WTC11 (cell line): ENCODE measurements around the gene UPP1. TPM values are rescaled to one million over a fixed set of nuclear protein-coding genes. Genes with fewer than 3 reads are reported as not detected.
A peak's percentile ranks its signal among the peaks of the same experiment; 100 is the strongest.

Experiments used
- ARID4B ChIP-seq: sonication (generic); formaldehyde crosslinking; IDR thresholded peaks from 2 replicates; pipeline ENCODE4 v1.8.0; 2023; ENCODE audit warnings: missing genetic modification reagents, mild to moderate bottlenecking, borderline replicate concordance
- ATF1 ChIP-seq: sonication (generic); formaldehyde crosslinking; IDR thresholded peaks from 2 replicates; pipeline ENCODE4 v1.8.1; 2023; ENCODE audit warnings: mild to moderate bottlenecking, moderate library complexity, missing genetic modification reagents
- CBFB ChIP-seq: sonication (generic); formaldehyde crosslinking; IDR thresholded peaks from 2 replicates; pipeline ENCODE4 v1.8.1; 2022; ENCODE audit warnings: mild to moderate bottlenecking, low read depth, missing genetic modification reagents
- CDX4 ChIP-seq: fragments of 250-450 bp; sonication (Bioruptor Pico); IDR thresholded peaks from 2 replicates; pipeline ENCODE4 v1.9.0; 2021; ENCODE audit warnings: moderate library complexity, mild to moderate bottlenecking, inconsistent platforms, borderline replicate concordance
- ELF4 ChIP-seq: sonication (generic); formaldehyde crosslinking; IDR thresholded peaks from 2 replicates; pipeline ENCODE4 v1.8.1; 2022; ENCODE audit warnings: low read depth, mild to moderate bottlenecking, moderate library complexity, missing genetic modification reagents
- ERG ChIP-seq: fragments of 250-450 bp; sonication (Bioruptor Pico); IDR thresholded peaks from 2 replicates; pipeline ENCODE4 v1.8.0; 2021; ENCODE audit warnings: mild to moderate bottlenecking
- ESRRA ChIP-seq: sonication (generic); formaldehyde crosslinking; IDR thresholded peaks from 2 replicates; pipeline ENCODE4 v1.8.1; 2022; ENCODE audit warnings: mild to moderate bottlenecking, missing genetic modification reagents, borderline replicate concordance
- ETV6 ChIP-seq: sonication (generic); formaldehyde crosslinking; IDR thresholded peaks from 2 replicates; pipeline ENCODE4 v1.8.1; 2022; ENCODE audit warnings: mild to moderate bottlenecking, missing genetic modification reagents
- GABPB1 ChIP-seq: sonication (generic); formaldehyde crosslinking; IDR thresholded peaks from 2 replicates; pipeline ENCODE4 v1.8.1; 2023; ENCODE audit warnings: mild to moderate bottlenecking, missing genetic modification reagents
- HMGXB4 ChIP-seq: sonication (generic); formaldehyde crosslinking; IDR thresholded peaks from 2 replicates; pipeline ENCODE4 v1.8.1; 2023; ENCODE audit warnings: mild to moderate bottlenecking, moderate library complexity, missing genetic modification reagents
- NFATC4 ChIP-seq: fragments of 250-450 bp; sonication (Bioruptor Pico); IDR thresholded peaks from 2 replicates; pipeline ENCODE4 v1.9.0; 2021; ENCODE audit warnings: mild to moderate bottlenecking
- NFYB ChIP-seq: sonication (generic); formaldehyde crosslinking; conservative IDR thresholded peaks from 2 replicates; pipeline ENCODE4 v1.8.0; 2022; ENCODE audit warnings: low read depth, missing genetic modification reagents
- PREB ChIP-seq: sonication (generic); formaldehyde crosslinking; IDR thresholded peaks from 2 replicates; pipeline ENCODE4 v1.8.1; 2022; ENCODE audit warnings: mild to moderate bottlenecking, missing genetic modification reagents, moderate library complexity, borderline replicate concordance
- RORB ChIP-seq: fragments of 250-450 bp; sonication (Bioruptor Pico); IDR thresholded peaks from 2 replicates; pipeline ENCODE4 v1.9.0; 2021; ENCODE audit warnings: mild to moderate bottlenecking
- STAT6 ChIP-seq: sonication (generic); formaldehyde crosslinking; conservative IDR thresholded peaks from 2 replicates; pipeline ENCODE4 v1.8.1; 2023; ENCODE audit warnings: mild to moderate bottlenecking, low read depth, missing genetic modification reagents, moderate library complexity
- TEAD1 ChIP-seq: sonication (generic); formaldehyde crosslinking; IDR thresholded peaks from 2 replicates; pipeline ENCODE4 v1.8.0; 2022; ENCODE audit warnings: mild to moderate bottlenecking, missing genetic modification reagents
- ZNF219 ChIP-seq: sonication (generic); formaldehyde crosslinking; IDR thresholded peaks from 2 replicates; pipeline ENCODE4 v1.8.0; 2023; ENCODE audit warnings: missing genetic modification reagents, mild to moderate bottlenecking, borderline replicate concordance
- ZNF281 ChIP-seq: sonication (generic); formaldehyde crosslinking; IDR thresholded peaks from 2 replicates; pipeline ENCODE4 v1.8.0; 2023; ENCODE audit warnings: mild to moderate bottlenecking, missing genetic modification reagents
- ZNF425 ChIP-seq: fragments of 250-450 bp; sonication (Bioruptor Pico); conservative IDR thresholded peaks from 2 replicates; pipeline ENCODE4 v1.9.0; 2021; ENCODE audit warnings: mild to moderate bottlenecking
- ZNF671 ChIP-seq: fragments of 250-450 bp; sonication (Bioruptor Pico); IDR thresholded peaks from 2 replicates; pipeline ENCODE4 v1.8.0; 2021; ENCODE audit warnings: mild to moderate bottlenecking
- total RNA-seq: library from RNA; stranded (reverse); gene quantifications from 3 replicates; pipeline ENCODE4 v1.2.3, GENCODE V29; 2021

The UPP1 gene
- total RNA-seq, 1 experiment from 2014 or later = 55.6 TPM

GRCh38 chr7:48089046-48090003 is at the start of gene UPP1 (continued):
- TF ChIP-seq ARID4B (CRISPR knock-in tag) (no peak; the same call in none of the 2 replicates), GABPB1 (CRISPR knock-in tag) (no peak), ESRRA (no peak), RORB (CRISPR knock-in tag) (no peak), ZNF281 (CRISPR knock-in tag) (no peak), ETV6 (CRISPR knock-in tag) (peak; percentile 82), TEAD1 (CRISPR knock-in tag) (peak; percentile 79), NFYB (CRISPR knock-in tag) (no peak; the same call in 1 of the 2 replicates), HMGXB4 (CRISPR knock-in tag) (peak; percentile 63), ERG (CRISPR knock-in tag) (no peak), CBFB (no peak), ZNF671 (CRISPR knock-in tag) (no peak), NFATC4 (CRISPR knock-in tag) (no peak), ZNF219 (CRISPR knock-in tag) (no peak), STAT6 (no peak), ATF1 (CRISPR knock-in tag) (no peak), ELF4 (CRISPR knock-in tag) (no peak), CDX4 (no peak), ZNF425 (CRISPR knock-in tag) (no peak), PREB (no peak)
